LNCAP (cell line): ENCODE results near the gene MEPE.

Source experiments
- TF ChIP-seq, protein P1 (sequence below): fragments of 450-650 bp; IDR thresholded peaks from 2 replicates; pipeline ENCODE4 v1.5.1; 2017; ENCODE audit warnings: mild to moderate bottlenecking

MEPE gene

DNA sequence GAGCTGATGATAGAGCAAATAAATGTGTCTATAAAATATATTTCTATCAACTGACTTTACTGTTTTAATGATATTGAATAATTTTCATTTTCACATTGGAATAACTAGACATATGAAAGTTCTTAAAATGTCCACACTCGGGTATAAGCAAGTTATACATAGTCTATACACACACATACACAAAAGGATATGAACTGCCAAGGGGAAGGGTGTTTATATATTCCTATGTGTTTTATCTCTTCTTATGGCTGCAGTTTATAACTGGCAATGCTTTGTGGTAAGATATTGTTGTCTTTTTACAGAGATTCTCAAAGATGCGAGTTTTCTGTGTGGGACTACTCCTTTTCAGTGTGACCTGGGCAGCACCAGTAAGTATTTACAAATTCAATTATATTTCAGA, 1.6 kb downstream of the MEPE start:
- TF ChIP-seq, protein P1, sequence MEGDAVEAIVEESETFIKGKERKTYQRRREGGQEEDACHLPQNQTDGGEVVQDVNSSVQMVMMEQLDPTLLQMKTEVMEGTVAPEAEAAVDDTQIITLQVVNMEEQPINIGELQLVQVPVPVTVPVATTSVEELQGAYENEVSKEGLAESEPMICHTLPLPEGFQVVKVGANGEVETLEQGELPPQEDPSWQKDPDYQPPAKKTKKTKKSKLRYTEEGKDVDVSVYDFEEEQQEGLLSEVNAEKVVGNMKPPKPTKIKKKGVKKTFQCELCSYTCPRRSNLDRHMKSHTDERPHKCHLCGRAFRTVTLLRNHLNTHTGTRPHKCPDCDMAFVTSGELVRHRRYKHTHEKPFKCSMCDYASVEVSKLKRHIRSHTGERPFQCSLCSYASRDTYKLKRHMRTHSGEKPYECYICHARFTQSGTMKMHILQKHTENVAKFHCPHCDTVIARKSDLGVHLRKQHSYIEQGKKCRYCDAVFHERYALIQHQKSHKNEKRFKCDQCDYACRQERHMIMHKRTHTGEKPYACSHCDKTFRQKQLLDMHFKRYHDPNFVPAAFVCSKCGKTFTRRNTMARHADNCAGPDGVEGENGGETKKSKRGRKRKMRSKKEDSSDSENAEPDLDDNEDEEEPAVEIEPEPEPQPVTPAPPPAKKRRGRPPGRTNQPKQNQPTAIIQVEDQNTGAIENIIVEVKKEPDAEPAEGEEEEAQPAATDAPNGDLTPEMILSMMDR: no peak

DNA sequence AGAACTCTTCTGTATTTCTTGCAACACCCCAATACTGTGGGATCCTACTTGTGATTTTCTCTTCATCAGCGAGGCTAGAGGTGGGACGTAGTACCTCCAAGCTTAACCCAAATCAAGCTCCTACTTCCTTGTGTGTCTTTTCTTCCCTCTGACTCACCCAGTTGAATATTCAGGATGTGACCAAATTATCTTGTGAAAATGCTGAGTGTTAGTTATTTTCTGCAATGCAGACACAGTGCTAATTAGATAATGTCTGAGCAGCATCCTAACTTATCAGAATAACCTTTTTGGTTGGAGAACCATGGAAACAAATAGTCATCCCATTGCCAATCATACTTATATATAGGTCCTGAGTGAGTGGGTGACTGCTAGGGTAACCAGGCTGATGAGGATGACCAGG, 2.4 kb downstream of the MEPE start:
- TF ChIP-seq, protein P1: no peak

DNA sequence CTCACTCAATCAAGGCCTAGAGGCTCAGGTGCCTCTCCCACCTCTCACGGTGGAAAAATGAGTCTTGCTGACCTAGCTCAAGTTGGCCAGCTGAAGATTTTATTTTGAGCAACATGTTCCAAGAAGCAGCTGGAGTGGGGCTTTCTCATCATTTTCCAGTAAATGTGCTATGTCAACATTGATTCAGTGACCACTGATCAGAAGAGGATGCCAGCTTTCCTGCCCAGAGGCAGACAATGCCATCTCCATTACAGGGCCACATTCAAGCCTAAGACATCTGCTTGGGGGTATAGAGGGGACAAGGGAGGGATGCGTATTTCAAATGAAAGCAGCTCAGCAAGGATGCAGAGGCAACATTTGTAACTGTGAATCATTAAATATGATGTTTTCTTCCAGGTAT, 3.0 kb downstream of the MEPE start:
- TF ChIP-seq, protein P1: no peak

DNA sequence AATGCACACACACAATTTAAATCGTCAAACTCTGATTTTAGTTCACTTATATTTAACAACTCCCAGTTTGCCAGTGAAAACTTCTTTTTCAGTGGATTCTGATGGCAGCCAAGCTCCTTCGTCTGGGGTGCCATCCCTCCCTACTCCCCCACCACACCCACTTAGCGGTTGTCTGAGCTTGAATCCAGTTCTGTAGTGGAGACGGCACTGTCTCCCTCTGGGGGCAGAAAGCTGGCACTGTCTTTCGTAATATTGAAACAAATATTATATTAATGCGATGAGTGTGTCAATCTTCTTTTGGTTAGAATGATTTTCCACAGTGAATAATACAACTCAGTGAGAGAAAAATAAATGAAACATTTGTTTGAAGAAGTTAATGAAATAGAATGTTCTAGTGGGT, 5.4 kb downstream of the MEPE start:
- TF ChIP-seq, protein P1: peak; percentile 46; the same call in 1 of the 2 replicates

DNA sequence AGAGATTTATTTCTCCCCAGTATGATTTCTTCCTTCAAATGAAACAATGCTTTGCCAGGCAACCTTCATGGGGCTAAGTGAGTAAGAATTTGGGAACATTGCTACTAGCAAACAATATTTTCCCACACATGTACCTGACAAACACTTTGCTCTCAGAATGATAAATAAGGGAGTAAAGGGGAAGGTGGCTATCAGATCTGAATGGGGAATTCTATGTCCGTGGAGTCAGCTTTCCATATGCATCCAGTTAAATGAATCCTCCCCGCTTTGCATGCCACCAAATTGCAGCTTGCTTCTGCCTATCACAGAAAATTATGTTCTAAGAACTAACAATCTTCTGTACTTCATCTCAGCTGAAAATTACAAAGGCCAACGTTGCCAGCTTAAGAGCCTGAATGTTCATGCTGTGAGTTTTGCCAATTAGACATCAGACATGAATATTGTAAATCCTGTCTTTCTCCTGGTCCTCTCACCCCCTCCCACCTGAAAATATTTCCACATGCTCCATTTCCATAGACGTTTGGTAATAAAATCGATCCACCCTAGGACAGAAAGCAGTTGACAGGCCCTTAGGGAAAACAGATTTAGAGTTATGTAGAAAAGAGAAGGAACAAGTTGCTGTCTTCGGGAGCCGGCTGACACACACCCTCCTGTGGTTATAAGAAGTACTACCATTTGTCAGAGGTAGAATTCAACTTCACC, 6.3 kb downstream of the MEPE start:
- TF ChIP-seq, protein P1: peak; percentile 76

DNA sequence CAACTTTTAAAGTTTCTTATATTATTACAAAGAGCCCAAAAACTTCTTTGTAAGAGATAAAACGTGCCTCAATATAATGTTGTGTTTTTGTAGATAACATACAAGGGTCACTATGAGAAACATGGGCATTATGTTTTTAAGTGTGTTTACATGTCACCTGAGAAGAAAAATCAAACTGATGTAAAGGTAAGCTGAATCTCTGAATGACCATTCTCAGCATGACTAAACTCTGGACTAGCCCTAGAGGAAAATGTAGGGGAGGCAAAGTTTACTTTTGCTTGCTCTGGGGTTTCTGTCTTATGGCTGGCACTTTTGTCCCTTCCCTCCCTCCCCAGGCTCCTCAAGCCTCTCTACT, 6.8 kb downstream of the MEPE start:
- TF ChIP-seq, protein P1: no peak

DNA sequence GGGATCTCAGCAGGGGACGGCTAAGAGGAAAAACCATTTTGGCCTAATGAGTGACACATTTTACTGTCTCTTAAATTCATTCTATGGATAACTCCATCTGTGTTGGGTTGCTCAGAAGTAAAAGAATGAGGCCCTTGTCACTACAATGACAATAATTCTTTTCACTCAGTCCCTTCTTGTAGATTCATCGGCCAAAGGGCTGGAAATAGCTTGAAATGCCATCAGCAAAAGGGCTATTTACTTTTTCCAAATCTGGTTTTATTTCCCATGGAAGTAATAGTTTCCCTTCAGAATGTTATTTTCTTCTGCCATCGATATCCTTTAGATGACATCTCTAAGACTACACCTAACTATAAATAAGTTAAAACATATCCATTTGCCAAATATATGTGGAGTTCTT, 7.4 kb downstream of the MEPE start:
- TF ChIP-seq, protein P1: no peak

DNA sequence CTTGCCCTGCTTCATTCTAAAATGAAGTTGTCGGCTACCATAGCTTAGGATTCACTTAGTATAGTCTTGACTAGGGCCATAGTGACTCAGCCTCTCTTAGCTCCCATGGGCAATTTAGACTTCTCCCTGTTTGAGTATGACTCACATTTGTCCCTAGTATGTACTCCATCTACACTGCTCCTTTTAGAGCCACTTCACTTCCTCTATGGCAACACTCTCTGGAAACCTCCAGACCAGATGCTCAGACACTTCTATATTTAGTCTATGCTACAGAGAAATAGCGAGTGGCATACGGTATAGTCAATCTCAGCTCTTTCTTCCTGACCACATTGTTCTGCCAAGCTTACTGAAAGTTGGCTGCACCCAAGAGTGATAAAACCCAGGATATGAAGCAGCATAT, 11.2 kb downstream of the MEPE start:
- TF ChIP-seq, protein P1: no peak
